Psoas muscle (tissue), 8 donors: Measurements from ENCODE around the gene SLC22A23. TPM values are rescaled to one million over a fixed set of nuclear protein-coding genes. Genes with fewer than 3 reads are reported as not detected.

Experiments
- ATAC-seq, 4 donors: fragments of 200-7000 bp; cut with Tn5 transposase; one replicate each; pipeline ENCODE4 v1.9.1; 2020; ENCODE audit warnings: moderate library complexity in 3 of 4, mild to moderate bottlenecking in 2 of 4
- DNase-seq, 2 donors: peaks; one replicate each; pipeline ENCODE4 v3.0.0-alpha.2; 2020
- H3K27ac ChIP-seq: fragments of 200-600 bp; one replicate; pipeline ENCODE4 v1.8.0; 2022
- H3K27me3 ChIP-seq, 3 donors: fragments of 200-600 bp in 1 of 3; one replicate each; pipeline versions ENCODE4 v1.6.1 to v1.8.0; 2013 to 2022; ENCODE audit warnings: low read length in 2 of 3, mild to moderate bottlenecking in 2 of 3, moderate library complexity in 1 of 3; ENCODE audit not compliant: insufficient read depth in 3 of 3
- H3K36me3 ChIP-seq, 2 donors: fragments of 200-600 bp in 1 of 2; one replicate each; pipeline versions ENCODE4 v1.6.1 to v1.8.0; 2013 to 2022; ENCODE audit warnings: low read depth in 1 of 2, mild to moderate bottlenecking in 1 of 2, moderate library complexity in 1 of 2; ENCODE audit not compliant: insufficient read depth in 1 of 2
- H3K4me1 ChIP-seq: fragments of 200-600 bp; one replicate; pipeline ENCODE4 v1.8.0; 2022
- H3K4me3 ChIP-seq: fragments of 200-600 bp; one replicate; pipeline ENCODE4 v1.8.0; 2022; ENCODE audit warnings: mild to moderate bottlenecking
- H3K9me3 ChIP-seq: fragments of 200-600 bp; one replicate; pipeline ENCODE4 v1.8.0; 2022
- WGBS, 3 donors: extraction: QIAGEN DNeasy Blood & Tissue Kit; methylation state at CpG; one replicate each; pipeline versions ENCODE4 v1.1.6 to v1.1.7; 2013; 5-methylcytosine and 5-hydroxymethylcytosine counted together
- intact Hi-C, 2 donors: fragments of 100-400 bp; cut with DNase I; formaldehyde crosslinking; loops; one replicate each; pipeline versions ENCODE4 v1.11.0 to v1.14.2; 2022
- polyA plus RNA-seq, 3 donors: library from polyadenylated mRNA; stranded (reverse); fragments of 200-250 nt; gene quantifications; one replicate each; pipeline ENCODE4 v1.2.3, GENCODE V29; 2013
- total RNA-seq, 4 donors: library from RNA; stranded (reverse); fragmentation: NEBNext Ultra II Directional in 2 of 4; extraction: Animal tissue kit (Norgen Biotek cat#: 25700) in 2 of 4; gene quantifications; one replicate each; pipeline versions ENCODE4 v1.2.1 to v1.2.4, GENCODE V29; 2021 to 2023
- TF ChIP-seq, protein P1 (sequence below): fragments of 200-600 bp; IDR thresholded peaks from one replicate; pipeline ENCODE4 v1.8.0; 2022; ENCODE audit warnings: antibody characterized with exemption
- donor health status: healthy with polysubstance abuse.
- donor health status: DM: no; HTN: no; CAD: no; lungs with moderate emphysema.
- donor health status: Bipolar disorder and iron deficiency.
- donor health status: healthy.
- donor health status: DM: yes; HTN: yes; CAD: no.
- donor health status: DM: no; HTN: no; CAD: no.
- donor health status: DM: no; HTN: no; CAD: no.
- donor health status: DM: yes; HTN: yes; CAD: no.

SLC22A23 gene
- total and polyA plus RNA-seq, 7 donors, result 4.6 to 13.7 (median 8.7) TPM

GRCh38 chr6:3287976-3288707 is 168.7 kb downstream of the SLC22A23 start:
- no peak overlapping the region for H3K4me3 ChIP-seq
- TF ChIP-seq, protein P1, sequence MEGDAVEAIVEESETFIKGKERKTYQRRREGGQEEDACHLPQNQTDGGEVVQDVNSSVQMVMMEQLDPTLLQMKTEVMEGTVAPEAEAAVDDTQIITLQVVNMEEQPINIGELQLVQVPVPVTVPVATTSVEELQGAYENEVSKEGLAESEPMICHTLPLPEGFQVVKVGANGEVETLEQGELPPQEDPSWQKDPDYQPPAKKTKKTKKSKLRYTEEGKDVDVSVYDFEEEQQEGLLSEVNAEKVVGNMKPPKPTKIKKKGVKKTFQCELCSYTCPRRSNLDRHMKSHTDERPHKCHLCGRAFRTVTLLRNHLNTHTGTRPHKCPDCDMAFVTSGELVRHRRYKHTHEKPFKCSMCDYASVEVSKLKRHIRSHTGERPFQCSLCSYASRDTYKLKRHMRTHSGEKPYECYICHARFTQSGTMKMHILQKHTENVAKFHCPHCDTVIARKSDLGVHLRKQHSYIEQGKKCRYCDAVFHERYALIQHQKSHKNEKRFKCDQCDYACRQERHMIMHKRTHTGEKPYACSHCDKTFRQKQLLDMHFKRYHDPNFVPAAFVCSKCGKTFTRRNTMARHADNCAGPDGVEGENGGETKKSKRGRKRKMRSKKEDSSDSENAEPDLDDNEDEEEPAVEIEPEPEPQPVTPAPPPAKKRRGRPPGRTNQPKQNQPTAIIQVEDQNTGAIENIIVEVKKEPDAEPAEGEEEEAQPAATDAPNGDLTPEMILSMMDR, result no peak
- H3K27me3 ChIP-seq, result no peaks in the 10 kb centered on the region
- no peak overlapping the region for H3K27ac ChIP-seq
- H3K9me3 ChIP-seq, result no peaks in the 10 kb centered on the region
- intact Hi-C loops, result loop anchor here (5.0 to 10.0 kb wide), 3 partner anchors 64 to 227 kb away; no protein-coding TSS in a partner anchor
- H3K4me1 ChIP-seq, result peaks cover 17% of the 10 kb centered on the region
- ATAC-seq (no peak), DNase-seq (no peak)
- WGBS, 3 donors, result 88 to 89% (median 88%) methylated on average over 17 of the region's 17 CpGs
- H3K36me3 ChIP-seq, result peaks cover 0 to 8% of the 10 kb centered on the region in 2 donors

DNA sequence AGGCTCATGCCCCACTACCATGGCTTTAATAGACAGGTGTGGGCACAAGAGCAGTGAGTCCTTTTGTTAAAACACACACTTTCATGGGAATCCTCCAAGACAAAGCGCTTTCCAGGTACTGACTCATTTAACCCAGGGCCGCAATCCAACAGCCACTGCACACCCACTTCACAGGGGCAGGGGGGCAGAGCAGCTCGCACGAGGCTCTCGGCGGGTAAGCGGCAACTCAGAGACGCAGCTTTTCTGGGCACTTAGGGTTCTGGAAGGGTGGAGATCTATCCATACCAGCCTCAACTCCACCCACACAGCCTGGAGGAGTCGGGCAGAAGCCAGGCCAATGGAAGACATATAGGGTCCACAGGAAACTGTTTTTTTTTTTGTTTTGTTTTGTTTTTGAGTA is 169.5 kb downstream of the SLC22A23 start:
- Histone ChIP-seq H3K36me3 (peaks cover 0 to 3% of the 10 kb centered on the region in 2 donors), H3K27me3 (no peaks in the 10 kb centered on the region), H3K4me3 (no peak overlapping the region), H3K4me1 (peaks cover 25% of the 10 kb centered on the region), H3K9me3 (no peaks in the 10 kb centered on the region), H3K27ac (no peak overlapping the region)
- no peak for ATAC-seq
- TF ChIP-seq, protein P1, result no peak
- WGBS, 3 donors, result 76 to 90% (median 83%) methylated on average over 9 of the region's 9 CpGs
- intact Hi-C loops, result loop anchor here (5.0 to 10.0 kb wide), 3 partner anchors 65 to 227 kb away; no protein-coding TSS in a partner anchor
- DNase-seq, result peak in 1 of 2 donors; percentile 32

DNA sequence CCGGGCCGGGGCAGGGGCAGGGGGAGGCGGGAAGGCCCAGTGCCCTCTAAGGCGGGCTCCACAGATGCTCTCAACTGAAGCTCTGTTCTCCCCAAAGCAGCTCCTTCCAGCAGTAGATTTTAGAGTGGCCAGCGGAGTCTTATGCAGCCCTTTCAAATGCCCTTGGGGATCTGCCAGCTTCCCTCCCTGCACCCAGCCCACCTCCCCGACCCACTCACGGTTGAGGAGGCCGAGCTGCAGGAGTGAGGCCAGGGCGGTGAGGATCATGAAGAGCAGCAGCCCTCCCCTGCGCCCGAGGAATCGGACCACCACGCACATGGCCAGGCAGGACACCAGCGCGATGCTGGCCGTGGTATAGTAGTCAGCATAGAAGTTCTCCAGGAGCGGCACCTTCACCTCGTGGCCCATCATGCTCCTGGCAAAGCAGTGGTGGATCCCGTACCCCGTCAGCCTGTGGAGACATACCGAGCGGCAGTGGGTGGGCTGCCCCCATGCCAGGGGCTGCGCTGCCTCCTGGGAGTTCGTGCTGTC is 170.1 kb downstream of the SLC22A23 start:
- Histone ChIP-seq H3K36me3 (peaks cover 0 to 3% of the 10 kb centered on the region in 2 donors), H3K9me3 (no peaks in the 10 kb centered on the region), H3K4me1 (peaks cover 31% of the 10 kb centered on the region), H3K4me3 (no peak overlapping the region), H3K27me3 (no peaks in the 10 kb centered on the region), H3K27ac (no peak overlapping the region)
- TF ChIP-seq, protein P1, result no peak
- no peak for ATAC-seq
- intact Hi-C loops, result loop anchor here (5.0 to 10.0 kb wide), 3 partner anchors 66 to 228 kb away; no protein-coding TSS in a partner anchor
- peak in 1 of 2 donors; percentile 48 for DNase-seq
- WGBS, 3 donors, result 95 to 96% (median 96%) methylated on average over 24 of the region's 24 CpGs

DNA sequence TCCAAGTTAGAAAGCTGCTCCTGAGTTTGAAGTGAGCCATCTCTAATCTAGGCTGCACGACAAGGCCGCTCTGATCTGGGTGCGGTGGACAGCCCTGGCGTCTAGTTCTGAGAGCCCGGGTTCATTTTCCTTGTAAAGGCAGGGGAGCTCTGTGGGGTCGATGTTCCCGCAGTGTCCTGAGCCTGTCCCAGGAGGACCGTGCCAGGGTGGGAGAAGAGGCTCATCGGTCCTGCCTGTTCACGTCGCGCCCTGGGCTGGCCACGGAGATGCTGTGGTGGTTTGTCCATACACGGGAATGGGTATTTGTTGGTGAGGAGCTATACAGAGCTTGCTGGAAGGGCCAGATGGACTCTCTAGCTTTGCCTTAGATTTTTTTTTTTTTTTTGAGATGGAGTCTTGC is 171.1 kb downstream of the SLC22A23 start:
- TF ChIP-seq, protein P1, result no peak
- Histone ChIP-seq H3K27me3 (no peaks in the 10 kb centered on the region), H3K4me1 (peaks cover 37% of the 10 kb centered on the region), H3K4me3 (no peak overlapping the region), H3K36me3 (peaks cover 0 to 3% of the 10 kb centered on the region in 2 donors), H3K9me3 (no peaks in the 10 kb centered on the region), H3K27ac (no peak overlapping the region)
- DNase-seq (no peak), ATAC-seq (no peak)
- intact Hi-C loops, result loop anchor here (5.0 to 10.0 kb wide), 3 partner anchors 67 to 229 kb away; no protein-coding TSS in a partner anchor
- WGBS, 3 donors, result 88 to 95% (median 89%) methylated on average over 14 of the region's 14 CpGs
